PC-9 (cell line): Measurements from ENCODE around the gene INPP5A.

Experiments
- CTCF ChIP-seq: fragments of 200-600 bp; sonication (generic); conservative IDR thresholded peaks from 2 replicates; pipeline ENCODE4 v1.6.1; 2017; ENCODE audit warnings: mixed run types, antibody characterized with exemption, mild to moderate bottlenecking, moderate library complexity
- EZH2 ChIP-seq: fragments of 200-600 bp; sonication (generic); IDR thresholded peaks from 2 replicates; pipeline ENCODE4 v1.8.0; 2017; ENCODE audit warnings: antibody characterized with exemption, low read depth

- TF ChIP-seq CTCF (no peak), EZH2 (no peak)
These were observed 239.2 kb downstream of the INPP5A start for GRCh38 chr10:132776821-132777220.
